Loucy (cell line): ENCODE measurements around the gene SCN5A.

ENCODE experiments used
- H2AFZ ChIP-seq: fragments of 200-600 bp; sonication (generic); 2 replicates; pipeline ENCODE4 v1.6.0; 2016; ENCODE audit warnings: antibody characterized with exemption, mild to moderate bottlenecking, low read length, moderate library complexity
- H3F3A ChIP-seq: fragments of 200-600 bp; 2 replicates; pipeline ENCODE4 v1.6.0; 2016; ENCODE audit warnings: antibody characterized with exemption, low read depth, mild to moderate bottlenecking
- H3K27me3 ChIP-seq: fragments of 200-600 bp; sonication (generic); 2 replicates; pipeline ENCODE4 v1.6.1; 2014; ENCODE audit warnings: low read length, mild to moderate bottlenecking; ENCODE audit not compliant: insufficient read depth, poor library complexity, severe bottlenecking
- H3K36me3 ChIP-seq: fragments of 200-600 bp; sonication (generic); 2 replicates; pipeline ENCODE4 v1.6.1; 2016; ENCODE audit warnings: low read length; ENCODE audit not compliant: insufficient read depth
- H3K4me1 ChIP-seq: fragments of 200-600 bp; sonication (generic); 2 replicates; pipeline ENCODE4 v1.5.1; 2014; ENCODE audit warnings: low read length, mild to moderate bottlenecking; ENCODE audit not compliant: insufficient read depth, poor library complexity, severe bottlenecking
- H3K4me2 ChIP-seq: fragments of 200-600 bp; sonication (generic); 2 replicates; pipeline ENCODE4 v1.6.0; 2014; ENCODE audit warnings: antibody characterized with exemption, low read length, low read depth, mild to moderate bottlenecking; ENCODE audit not compliant: poor library complexity, severe bottlenecking
- H3K4me3 ChIP-seq: fragments of 200-600 bp; sonication (generic); 2 replicates; pipeline ENCODE4 v1.5.1; 2014; ENCODE audit warnings: low read length, mild to moderate bottlenecking, mixed read lengths; ENCODE audit not compliant: poor library complexity, severe bottlenecking
- H3K79me2 ChIP-seq: fragments of 200-600 bp; sonication (generic); 2 replicates; pipeline ENCODE4 v1.6.1; 2014; ENCODE audit warnings: low read length; ENCODE audit not compliant: insufficient read depth
- H3K9ac ChIP-seq: fragments of 200-600 bp; sonication (generic); 2 replicates; pipeline ENCODE4 v1.6.0; 2014; ENCODE audit warnings: mild to moderate bottlenecking, low read depth, low read length, moderate library complexity; ENCODE audit not compliant: poor library complexity, severe bottlenecking
- H3K9me2 ChIP-seq: fragments of 200-600 bp; sonication (generic); replicated peaks from 2 replicates; pipeline ENCODE4 v1.6.1; 2016; ENCODE audit warnings: low read depth, low read length, mixed read lengths
- H3K9me3 ChIP-seq: fragments of 200-600 bp; sonication (generic); 2 replicates; pipeline ENCODE4 v1.6.1; 2014; ENCODE audit warnings: mild to moderate bottlenecking, antibody characterized with exemption, low read length, low read depth; ENCODE audit not compliant: insufficient read depth
- H4K20me1 ChIP-seq: fragments of 200-600 bp; sonication (generic); 2 replicates; pipeline ENCODE4 v1.6.0; 2014; ENCODE audit warnings: antibody characterized with exemption, low read length, mild to moderate bottlenecking; ENCODE audit not compliant: insufficient read depth, poor library complexity, severe bottlenecking
- EZH2phosphoT487 ChIP-seq: fragments of 200-600 bp; IDR thresholded peaks from 2 replicates; pipeline ENCODE4 v1.6.1; 2018; ENCODE audit warnings: antibody characterized with exemption, mild to moderate bottlenecking, moderate library complexity, borderline replicate concordance
- TF ChIP-seq, protein P1 (sequence below): fragments of 200-600 bp; sonication (generic); conservative IDR thresholded peaks from 2 replicates; pipeline ENCODE4 v1.5.1; 2014; ENCODE audit warnings: mild to moderate bottlenecking, antibody characterized with exemption, low read length

Gene SCN5A

GRCh38 chr3:38587548-38588131 lies 61.8 kb downstream of the SCN5A start:
- H3F3A ChIP-seq, result no peaks in the 10 kb centered on the region
- no peak for TF ChIP-seq EZH2phosphoT487
- TF ChIP-seq, protein P1, sequence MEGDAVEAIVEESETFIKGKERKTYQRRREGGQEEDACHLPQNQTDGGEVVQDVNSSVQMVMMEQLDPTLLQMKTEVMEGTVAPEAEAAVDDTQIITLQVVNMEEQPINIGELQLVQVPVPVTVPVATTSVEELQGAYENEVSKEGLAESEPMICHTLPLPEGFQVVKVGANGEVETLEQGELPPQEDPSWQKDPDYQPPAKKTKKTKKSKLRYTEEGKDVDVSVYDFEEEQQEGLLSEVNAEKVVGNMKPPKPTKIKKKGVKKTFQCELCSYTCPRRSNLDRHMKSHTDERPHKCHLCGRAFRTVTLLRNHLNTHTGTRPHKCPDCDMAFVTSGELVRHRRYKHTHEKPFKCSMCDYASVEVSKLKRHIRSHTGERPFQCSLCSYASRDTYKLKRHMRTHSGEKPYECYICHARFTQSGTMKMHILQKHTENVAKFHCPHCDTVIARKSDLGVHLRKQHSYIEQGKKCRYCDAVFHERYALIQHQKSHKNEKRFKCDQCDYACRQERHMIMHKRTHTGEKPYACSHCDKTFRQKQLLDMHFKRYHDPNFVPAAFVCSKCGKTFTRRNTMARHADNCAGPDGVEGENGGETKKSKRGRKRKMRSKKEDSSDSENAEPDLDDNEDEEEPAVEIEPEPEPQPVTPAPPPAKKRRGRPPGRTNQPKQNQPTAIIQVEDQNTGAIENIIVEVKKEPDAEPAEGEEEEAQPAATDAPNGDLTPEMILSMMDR, result no peak
- H3K9me2 ChIP-seq, result no peaks in the 10 kb centered on the region
- no peaks in the 10 kb centered on the region for H3K36me3 ChIP-seq
- H3K9me3 ChIP-seq, result no peaks in the 10 kb centered on the region
- H3K4me2 ChIP-seq, result no peak overlapping the region
- H2AFZ ChIP-seq, result no peak overlapping the region
- H4K20me1 ChIP-seq, result no peaks in the 10 kb centered on the region
- no peaks in the 10 kb centered on the region for H3K4me1 ChIP-seq
- H3K79me2 ChIP-seq, result no peaks in the 10 kb centered on the region
- no peak overlapping the region for H3K9ac ChIP-seq
- no peak overlapping the region for H3K4me3 ChIP-seq
- no peaks in the 10 kb centered on the region for H3K27me3 ChIP-seq

DNA sequence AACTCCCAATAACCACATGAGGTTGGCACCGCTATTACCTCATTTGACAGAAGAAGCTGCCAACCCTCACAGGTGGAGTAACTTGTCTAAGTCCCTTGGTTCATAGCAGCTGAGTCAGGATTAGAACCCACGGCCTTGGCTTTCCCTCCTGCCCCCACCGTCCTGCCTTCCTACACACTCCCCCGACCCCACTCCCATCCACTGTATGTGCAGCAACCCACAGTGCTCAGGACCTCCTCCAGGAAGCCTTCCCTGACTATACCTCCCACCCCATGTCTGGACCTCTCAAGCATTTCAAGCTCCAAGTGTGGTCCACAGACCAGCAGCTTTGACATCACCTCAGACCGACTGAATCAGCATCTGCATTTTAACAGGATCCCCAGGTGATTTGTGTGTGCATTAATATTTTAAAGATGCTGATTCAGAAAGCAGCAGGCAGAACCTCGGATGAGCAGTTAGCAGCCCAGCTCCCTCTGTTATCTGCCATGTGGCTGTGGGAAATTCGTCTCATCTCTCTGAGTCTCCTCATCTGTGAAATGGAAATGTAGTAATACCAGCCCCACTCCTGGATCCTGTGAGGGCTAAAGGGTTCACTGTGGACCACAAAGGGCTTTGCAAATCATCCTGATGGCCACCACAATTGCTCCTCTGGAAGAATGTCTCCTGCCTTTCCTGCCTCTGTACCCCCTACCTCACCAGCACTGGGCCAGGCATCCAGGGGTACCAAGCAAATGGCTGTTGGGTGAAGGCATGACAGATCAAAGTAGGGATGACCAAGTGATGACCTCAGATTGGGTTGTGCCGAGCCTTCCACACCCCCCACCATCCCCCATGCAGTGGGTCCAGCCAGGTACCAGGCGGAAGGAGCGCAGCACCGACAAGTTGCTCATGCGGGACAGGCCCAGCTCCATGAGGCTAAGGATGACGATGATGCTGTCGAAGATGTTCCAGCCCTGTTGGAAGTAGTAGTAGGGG lies 62.7 kb downstream of the SCN5A start:
- no peaks in the 10 kb centered on the region for H3F3A ChIP-seq
- H3K4me2 ChIP-seq, result no peak overlapping the region
- no peaks in the 10 kb centered on the region for H3K36me3 ChIP-seq
- no peak overlapping the region for H3K9ac ChIP-seq
- no peaks in the 10 kb centered on the region for H3K4me1 ChIP-seq
- H3K27me3 ChIP-seq, result no peaks in the 10 kb centered on the region
- H3K9me2 ChIP-seq, result no peaks in the 10 kb centered on the region
- H2AFZ ChIP-seq, result no peak overlapping the region
- no peaks in the 10 kb centered on the region for H3K9me3 ChIP-seq
- H3K4me3 ChIP-seq, result no peak overlapping the region
- H3K79me2 ChIP-seq, result no peaks in the 10 kb centered on the region
- no peaks in the 10 kb centered on the region for H4K20me1 ChIP-seq
- TF ChIP-seq EZH2phosphoT487, result no peak
- TF ChIP-seq, protein P1, result no peak

DNA sequence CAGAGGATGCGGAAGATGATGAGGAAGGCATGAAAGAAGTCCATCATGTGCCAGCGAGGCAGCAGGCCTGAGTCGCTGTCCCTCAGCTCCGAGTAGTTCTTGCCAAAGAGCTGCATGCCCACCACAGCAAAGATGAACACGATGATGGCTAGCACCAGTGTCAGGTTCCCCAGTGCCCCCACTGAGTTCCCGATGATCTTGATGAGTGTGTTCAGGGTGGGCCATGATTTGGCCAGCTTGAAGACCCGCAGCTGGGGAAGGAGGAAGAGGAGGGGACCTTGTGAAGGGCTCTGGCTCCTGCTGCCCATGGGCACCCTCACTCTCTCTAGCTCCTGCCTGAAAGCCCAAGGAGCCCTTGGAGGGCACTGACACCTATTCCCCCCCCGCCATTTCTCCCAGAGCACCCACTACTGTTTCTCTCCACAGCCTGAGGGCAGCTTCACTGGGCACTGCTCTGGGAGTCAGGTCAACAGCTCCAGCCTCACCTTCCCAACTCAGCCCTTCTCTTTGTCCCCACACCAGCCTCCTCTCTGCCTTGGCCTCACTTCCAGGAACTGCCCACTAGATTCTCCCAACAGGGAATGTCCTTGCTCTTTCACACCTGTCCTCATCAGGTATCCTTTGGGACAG lies 63.6 kb downstream of the SCN5A start:
- Histone ChIP-seq H3K79me2 (no peaks in the 10 kb centered on the region), H3K4me3 (no peak overlapping the region), H3F3A (no peaks in the 10 kb centered on the region), H3K9ac (no peak overlapping the region), H3K9me2 (no peaks in the 10 kb centered on the region), H3K9me3 (no peaks in the 10 kb centered on the region), H2AFZ (no peak overlapping the region), H3K27me3 (no peaks in the 10 kb centered on the region), H3K36me3 (no peaks in the 10 kb centered on the region), H3K4me1 (no peaks in the 10 kb centered on the region), H4K20me1 (no peaks in the 10 kb centered on the region), H3K4me2 (no peak overlapping the region)
- TF ChIP-seq, protein P1, result no peak
- no peak for TF ChIP-seq EZH2phosphoT487
